K562 (cell line): ENCODE data around the gene FBXW7. TPM values are rescaled to one million over a fixed set of nuclear protein-coding genes. Genes with fewer than 3 reads are reported as not detected.
A peak's percentile ranks its signal among the peaks of the same experiment; 100 is the strongest.

Source experiments
- CREB1 ChIP-seq, 2 experiments: sonication (generic) in 1 of 2; formaldehyde crosslinking in 1 of 2; IDR thresholded peaks; 2 replicates each; pipeline versions ENCODE4 v1.6.1 to v1.8.0; 2012 to 2022; ENCODE audit warnings: inconsistent platforms in 1 of 2, mild to moderate bottlenecking in 1 of 2, missing genetic modification reagents in 1 of 2, moderate library complexity in 1 of 2
- CXXC5 ChIP-seq: fragments of 250-450 bp; sonication (Bioruptor Pico); IDR thresholded peaks from 2 replicates; pipeline ENCODE4 v1.8.0; 2022; ENCODE audit warnings: inconsistent platforms, mild to moderate bottlenecking, moderate library complexity
- E2F6 ChIP-seq, 2 experiments: IDR thresholded peaks; 2 replicates each; pipeline ENCODE4 v1.6.1; 2011; ENCODE audit warnings: borderline replicate concordance in 1 of 2, control low read depth in 1 of 2, low read depth in 1 of 2, low read length in 1 of 2, mild to moderate bottlenecking in 1 of 2, mixed read lengths in 1 of 2, moderate library complexity in 1 of 2; ENCODE audit not compliant: insufficient read depth in 1 of 2, insufficient read length in 1 of 2, poor library complexity in 1 of 2, severe bottlenecking in 1 of 2; ENCODE audit errors: extremely low read depth in 1 of 2
- EWSR1 ChIP-seq: fragments of 450-650 bp; IDR thresholded peaks from 2 replicates; pipeline ENCODE4 v1.6.1; 2018; ENCODE audit warnings: borderline replicate concordance, mild to moderate bottlenecking, low read depth, moderate library complexity; ENCODE audit not compliant: partially characterized antibody
- HNRNPLL ChIP-seq: fragments of 200-400 bp; formaldehyde crosslinking; IDR thresholded peaks from 2 replicates; pipeline ENCODE4 v1.6.1; 2017; ENCODE audit warnings: low read length, low read depth, mild to moderate bottlenecking; ENCODE audit not compliant: poor library complexity, severe bottlenecking
- KLF6 ChIP-seq: fragments of 250-450 bp; sonication (Bioruptor Pico); IDR thresholded peaks from 2 replicates; pipeline ENCODE4 v1.4.0; 2020; ENCODE audit warnings: mild to moderate bottlenecking, moderate library complexity, borderline replicate concordance
- MAZ ChIP-seq, 2 experiments: fragments of 450-650 bp in 1 of 2; sonication (generic) in 1 of 2; formaldehyde crosslinking; IDR thresholded peaks in 1 of 2; conservative IDR thresholded peaks in 1 of 2; 2 replicates each; pipeline versions ENCODE4 v1.4.0 to v1.5.0; 2020; ENCODE audit warnings: mild to moderate bottlenecking in 1 of 2, missing genetic modification reagents in 1 of 2
- MTA1 ChIP-seq: fragments of 450-650 bp; IDR thresholded peaks from 2 replicates; pipeline ENCODE4 v1.6.1; 2017; ENCODE audit warnings: borderline replicate concordance
- PHTF2 ChIP-seq: fragments of 250-450 bp; sonication (Bioruptor Pico); IDR thresholded peaks from 2 replicates; pipeline ENCODE4 v1.5.0; 2021; ENCODE audit warnings: mild to moderate bottlenecking
- POLR2H ChIP-seq: IDR thresholded peaks from 2 replicates; pipeline ENCODE4 v1.6.1; 2016; ENCODE audit warnings: missing genetic modification characterization, low read depth, mild to moderate bottlenecking, control low read depth, missing compliant biosample characterization, moderate library complexity
- SPI1 ChIP-seq: IDR thresholded peaks from 2 replicates; pipeline ENCODE4 v1.6.1; 2011; ENCODE audit warnings: low read depth, low read length, control low read depth, borderline replicate concordance
- TCF3 ChIP-seq: sonication (generic); formaldehyde crosslinking; IDR thresholded peaks from 2 replicates; pipeline ENCODE4 v1.4.0; 2020; ENCODE audit warnings: mild to moderate bottlenecking, missing genetic modification reagents
- UBTF ChIP-seq, 2 experiments: IDR thresholded peaks; 2 replicates each; pipeline ENCODE4 v1.6.1; 2012; ENCODE audit warnings: improper control_type of control experiment in 2 of 2, low read depth in 2 of 2, low read length in 2 of 2, borderline replicate concordance in 1 of 2
- ZNF766 ChIP-seq: fragments of 200-800 bp; sonication (Bioruptor generic); conservative IDR thresholded peaks from 2 replicates; pipeline ENCODE4 v1.6.1; 2016; ENCODE audit warnings: missing genetic modification characterization, missing compliant biosample characterization
- polyA plus RNA-seq, 8 experiments: library from polyadenylated mRNA; depleted of rRNA in 4 of 8; stranded (reverse) in 5 of 8; unstranded in 3 of 8; fragments of >200 nt; fragmentation: Nextera tagmentation in 2 of 8; fragmentation: Illumina TruSeq in 1 of 8; extraction: Ambion mirVana in 2 of 8; extraction: Trizol in 1 of 8; gene quantifications; 2 replicates each; pipeline versions ENCODE4 v1.2.1 to v1.2.3, GENCODE V29; 2011 to 2014; ENCODE audit warnings: inconsistent platforms in 1 of 8, missing spikeins in 1 of 8
- total RNA-seq, 7 experiments: library from RNA; depleted of rRNA in 6 of 7; stranded (reverse); fragments of >200 nt in 6 of 7; fragmentation: Illumina TruSeq in 2 of 7; extraction: Trizol in 2 of 7; gene quantifications; 2 replicates each; pipeline versions ENCODE4 v1.2.1 to v1.2.3, GENCODE V29; 2011 to 2021; ENCODE audit warnings: low replicate concordance in 1 of 7

Gene FBXW7
- total and polyA plus RNA-seq, 9 of the 15 experiments (the other 6 are each of a cell fraction or from before 2014, with no cell fraction given), result 6.8 to 44.2 (median 16.4) TPM

GRCh38 chr4:152534541-152535359 is 1.1 kb downstream of the FBXW7 start (continued):
- TF ChIP-seq E2F6 (IDR thresholded peaks at IDR 0.05; ENCODE audit: borderline replicate concordance in 1 of 2, extremely low read depth in 1 of 2, insufficient read depth in 1 of 2, insufficient read length in 1 of 2, low read depth in 1 of 2, low read length in 1 of 2, poor library complexity in 1 of 2, severe bottlenecking in 1 of 2) (peak in 1 of 2 experiments; percentile 27), EWSR1 (no peak), CREB1 (IDR thresholded peaks at IDR 0.05) (no peak), CREB1 (CRISPR knock-in tag; IDR thresholded peaks at IDR 0.05) (peak; percentile 17; the same call in 1 of the 2 replicates), HNRNPLL (peak; percentile 53), UBTF (IDR thresholded peaks at IDR 0.05; ENCODE audit: borderline replicate concordance in 1 of 2, low read depth in 2 of 2, low read length in 2 of 2) (peak; percentile 81 to 86; a peak in 3 of 4 replicates), ZNF766 (CRISPR knock-in tag) (no peak), MAZ (CRISPR knock-in tag; conservative IDR thresholded peaks at IDR 0.05 in 1 of 2, IDR thresholded peaks at IDR 0.05 in 1 of 2) (peak in 1 of 2 experiments; percentile 36; a peak in 1 of 4 replicates), POLR2H (tag) (no peak), KLF6 (CRISPR knock-in tag) (no peak), PHTF2 (no peak), SPI1 (peak; percentile 69), TCF3 (CRISPR knock-in tag) (no peak), MTA1 (no peak), CXXC5 (no peak)
